Endodermal cell (in vitro differentiated cells): ENCODE measurements around the gene KLHDC9. TPM values are rescaled to one million over a fixed set of nuclear protein-coding genes. Genes with fewer than 3 reads are reported as not detected.

ENCODE experiments used
- DNase-seq: peaks from one replicate; pipeline ENCODE4 v3.0.0-alpha.2; 2017
- H3K27ac ChIP-seq: 2 replicates; pipeline ENCODE4 v1.5.1; 2013; ENCODE audit warnings: mild to moderate bottlenecking, low read depth, low read length, moderate library complexity
- H3K27me3 ChIP-seq: 2 replicates; pipeline ENCODE4 v1.6.1; 2013; ENCODE audit warnings: mild to moderate bottlenecking, low read length, moderate library complexity; ENCODE audit not compliant: insufficient read depth, control insufficient read depth, poor library complexity, severe bottlenecking
- H3K36me3 ChIP-seq: 2 replicates; pipeline ENCODE4 v1.7.0; 2013; ENCODE audit warnings: mild to moderate bottlenecking, low read length, moderate library complexity; ENCODE audit not compliant: control insufficient read depth, insufficient read depth
- H3K4me1 ChIP-seq: one replicate; pipeline ENCODE4 v1.7.0; 2013; ENCODE audit warnings: low read length; ENCODE audit not compliant: control insufficient read depth, insufficient read depth
- H3K4me3 ChIP-seq: 2 replicates; pipeline ENCODE4 v1.5.1; 2013; ENCODE audit warnings: mild to moderate bottlenecking, low read length, moderate library complexity
- H3K9ac ChIP-seq: 2 replicates; pipeline ENCODE4 v1.6.1; 2013; ENCODE audit warnings: mild to moderate bottlenecking, low read length, moderate library complexity; ENCODE audit not compliant: poor library complexity, severe bottlenecking; ENCODE audit errors: extremely low read depth
- H3K9me3 ChIP-seq: 2 replicates; pipeline ENCODE4 v1.6.1; 2013; ENCODE audit warnings: mild to moderate bottlenecking, low read length, moderate library complexity; ENCODE audit not compliant: control insufficient read depth
- H3K27ac Mint-ChIP-seq: 2 replicates; pipeline ENCODE4 v1.8.0; 2020; ENCODE audit warnings: mixed read lengths
- H3K27me3 Mint-ChIP-seq: 2 replicates; pipeline ENCODE4 v1.8.0; 2021; ENCODE audit warnings: mild to moderate bottlenecking, mixed read lengths; ENCODE audit not compliant: insufficient read depth
- H3K36me3 Mint-ChIP-seq: 2 replicates; pipeline ENCODE4 v1.8.0; 2020; ENCODE audit warnings: low read depth, mixed read lengths
- H3K4me1 Mint-ChIP-seq: 2 replicates; pipeline ENCODE4 v1.8.0; 2020; ENCODE audit warnings: mixed read lengths
- H3K4me3 Mint-ChIP-seq: 2 replicates; pipeline ENCODE4 v1.8.0; 2020; ENCODE audit warnings: mild to moderate bottlenecking, moderate library complexity, mixed read lengths
- H3K9me3 Mint-ChIP-seq: 2 replicates; pipeline ENCODE4 v1.8.0; 2020; ENCODE audit warnings: mild to moderate bottlenecking, mixed read lengths
- CTCF ChIP-seq: fragments of 200-600 bp; sonication (generic); conservative IDR thresholded peaks from 2 replicates; pipeline ENCODE4 v1.5.0; 2021; ENCODE audit warnings: antibody characterized with exemption, mild to moderate bottlenecking
- WGBS, 2 experiments: methylation state at CpG; one replicate each; pipeline versions ENCODE4 v1.1.5 to v1.1.7; 2013; ENCODE audit warnings: missing lambda C conversion rate in 2 of 2, mixed read lengths in 1 of 2; ENCODE audit not compliant: insufficient coverage in 1 of 2, insufficient read length in 1 of 2; 5-methylcytosine and 5-hydroxymethylcytosine counted together
- total RNA-seq, 2 donors: library from RNA; stranded (reverse); fragmentation: NEBNext Ultra II Directional in 1 of 2; extraction: Animal tissue kit (Norgen Biotek cat#: 25700) in 1 of 2; gene quantifications; 2 replicates in 1 of 2; 3 replicates in 1 of 2; pipeline ENCODE4 v1.2.1, GENCODE V29; 2021

KLHDC9 gene
- total RNA-seq, 2 donors from 2014 or later = 14.6 to 25.4 TPM

- peaks cover 1% of the 10 kb centered on the region for H3K36me3 ChIP-seq
- H3K9me3 ChIP-seq = no peaks in the 10 kb centered on the region
- Mint-ChIP-seq H3K9me3 (no peaks in the 10 kb centered on the region), H3K4me3 (no peak overlapping the region), H3K27ac (no peak overlapping the region), H3K27me3 (peaks cover 10% of the 10 kb centered on the region), H3K4me1 (peaks cover 4% of the 10 kb centered on the region), H3K36me3 (no peaks in the 10 kb centered on the region)
- WGBS, 2 experiments = 96 to 99% methylated on average over 9 to 12 of the region's 14 CpGs
- no peak overlapping the region for H3K27ac ChIP-seq
- no peaks in the 10 kb centered on the region for H3K4me1 ChIP-seq
- no peak for TF ChIP-seq CTCF
- no peak overlapping the region for H3K9ac ChIP-seq
- no peak overlapping the region for H3K4me3 ChIP-seq
- peaks cover 10% of the 10 kb centered on the region for H3K27me3 ChIP-seq
- peak; percentile 17 for DNase-seq
Observed at GRCh38 chr1:161094481-161094880, 3.7 kb upstream of the KLHDC9 start.

DNA sequence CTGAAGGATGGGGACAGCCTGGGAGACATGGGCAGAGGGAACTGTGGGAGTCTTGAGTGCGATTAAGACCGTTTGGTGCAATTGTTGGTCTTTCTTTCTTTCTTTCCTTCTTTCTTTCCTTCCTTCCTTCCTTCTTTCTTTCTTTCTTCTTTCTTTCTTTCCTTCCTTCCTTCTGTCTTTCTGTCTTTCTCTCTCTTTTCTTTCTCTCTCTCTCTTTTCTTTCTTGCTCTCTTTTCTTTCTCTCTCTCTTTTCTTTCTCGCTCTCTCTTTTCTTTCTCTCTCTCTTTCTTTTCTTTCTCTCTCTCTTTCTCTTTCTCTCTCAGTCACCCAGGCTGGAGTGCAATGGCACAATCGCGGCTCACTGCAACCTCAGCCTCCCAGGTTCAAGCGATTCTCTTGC lies 2.9 kb upstream of the KLHDC9 start:
- no peak for TF ChIP-seq CTCF
- no peaks in the 10 kb centered on the region for H3K9me3 Mint-ChIP-seq
- Histone ChIP-seq H3K27ac (no peak overlapping the region), H3K4me1 (no peaks in the 10 kb centered on the region), H3K4me3 (no peak overlapping the region), H3K9me3 (no peaks in the 10 kb centered on the region), H3K36me3 (peaks cover 8% of the 10 kb centered on the region), H3K9ac (no peak overlapping the region), H3K27me3 (peaks cover 10% of the 10 kb centered on the region)
- H3K27me3 Mint-ChIP-seq = peaks cover 10% of the 10 kb centered on the region
- no peak overlapping the region for H3K27ac Mint-ChIP-seq
- peaks cover 7% of the 10 kb centered on the region for H3K36me3 Mint-ChIP-seq
- DNase-seq = peak; percentile 1
- WGBS, 2 experiments = 94 to 97% methylated on average over 5 to 6 of the region's 6 CpGs
- peaks cover 4% of the 10 kb centered on the region for H3K4me1 Mint-ChIP-seq
- no peak overlapping the region for H3K4me3 Mint-ChIP-seq

GRCh38 chr1:161096015-161096414 lies 2.1 kb upstream of the KLHDC9 start:
- peaks cover 4% of the 10 kb centered on the region for H3K4me1 Mint-ChIP-seq
- H3K4me3 Mint-ChIP-seq = no peak overlapping the region
- no peak overlapping the region for H3K27ac ChIP-seq
- peaks cover 10% of the 10 kb centered on the region for H3K27me3 Mint-ChIP-seq
- H3K36me3 ChIP-seq = peaks cover 13% of the 10 kb centered on the region
- no peaks in the 10 kb centered on the region for H3K9me3 ChIP-seq
- H3K27ac Mint-ChIP-seq = no peak overlapping the region
- no peaks in the 10 kb centered on the region for H3K9me3 Mint-ChIP-seq
- H3K9ac ChIP-seq = no peak overlapping the region
- H3K4me3 ChIP-seq = no peak overlapping the region
- H3K36me3 Mint-ChIP-seq = peaks cover 12% of the 10 kb centered on the region
- H3K27me3 ChIP-seq = peaks cover 10% of the 10 kb centered on the region
- no peak for TF ChIP-seq CTCF
- peak; percentile 30 for DNase-seq
- 75 to 80% methylated on average over 2 of the region's 2 CpGs for WGBS, 2 experiments
- H3K4me1 ChIP-seq = no peaks in the 10 kb centered on the region
